ENCODE measurements around the gene CFAP410.

DNA sequence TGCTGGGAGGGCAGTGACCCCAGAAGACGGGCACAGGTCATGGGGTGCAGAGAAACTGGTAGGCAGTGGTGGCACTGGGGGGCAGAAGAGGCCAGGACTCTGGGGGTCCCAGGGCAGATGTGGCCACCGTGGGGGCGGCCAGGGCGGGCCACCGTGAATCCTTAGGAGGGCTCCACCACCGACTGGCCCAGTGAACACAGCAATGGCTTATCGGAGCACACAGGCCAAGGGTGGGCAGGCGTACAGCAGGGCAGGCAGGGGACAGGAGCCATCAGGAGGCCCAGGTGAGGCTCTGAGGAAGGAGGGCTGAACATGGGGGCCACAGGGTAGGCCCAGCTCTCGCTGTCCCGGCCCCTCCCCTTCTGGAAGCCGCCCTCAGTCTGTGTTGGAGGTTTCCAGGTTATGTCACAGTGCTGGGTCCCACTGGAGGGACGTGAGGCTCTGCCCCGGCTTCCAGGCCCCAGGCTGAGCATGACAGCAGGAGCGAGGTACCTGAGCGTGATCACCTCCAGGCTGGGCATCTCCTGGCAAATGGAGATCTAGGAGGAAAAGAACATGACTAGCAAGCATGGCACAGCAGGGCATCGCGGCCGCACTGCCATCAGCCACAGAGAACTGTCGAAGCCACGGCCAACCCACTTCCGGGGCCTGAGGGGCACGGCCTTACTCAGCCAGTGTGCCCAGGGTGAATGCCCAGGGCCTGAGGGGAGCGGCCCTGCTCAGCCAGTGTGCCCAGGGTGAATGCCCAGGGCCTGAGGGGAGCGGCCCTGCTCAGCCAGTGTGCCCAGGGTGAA, 3.7 kb downstream of the CFAP410 start:
- TF ChIP-seq, protein P1, sequence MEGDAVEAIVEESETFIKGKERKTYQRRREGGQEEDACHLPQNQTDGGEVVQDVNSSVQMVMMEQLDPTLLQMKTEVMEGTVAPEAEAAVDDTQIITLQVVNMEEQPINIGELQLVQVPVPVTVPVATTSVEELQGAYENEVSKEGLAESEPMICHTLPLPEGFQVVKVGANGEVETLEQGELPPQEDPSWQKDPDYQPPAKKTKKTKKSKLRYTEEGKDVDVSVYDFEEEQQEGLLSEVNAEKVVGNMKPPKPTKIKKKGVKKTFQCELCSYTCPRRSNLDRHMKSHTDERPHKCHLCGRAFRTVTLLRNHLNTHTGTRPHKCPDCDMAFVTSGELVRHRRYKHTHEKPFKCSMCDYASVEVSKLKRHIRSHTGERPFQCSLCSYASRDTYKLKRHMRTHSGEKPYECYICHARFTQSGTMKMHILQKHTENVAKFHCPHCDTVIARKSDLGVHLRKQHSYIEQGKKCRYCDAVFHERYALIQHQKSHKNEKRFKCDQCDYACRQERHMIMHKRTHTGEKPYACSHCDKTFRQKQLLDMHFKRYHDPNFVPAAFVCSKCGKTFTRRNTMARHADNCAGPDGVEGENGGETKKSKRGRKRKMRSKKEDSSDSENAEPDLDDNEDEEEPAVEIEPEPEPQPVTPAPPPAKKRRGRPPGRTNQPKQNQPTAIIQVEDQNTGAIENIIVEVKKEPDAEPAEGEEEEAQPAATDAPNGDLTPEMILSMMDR (IDR thresholded peaks at IDR 0.05) = no peak
- TF ChIP-seq ATF1 (CRISPR knock-in tag; IDR thresholded peaks at IDR 0.05) = no peak
- TF ChIP-seq, protein P2, sequence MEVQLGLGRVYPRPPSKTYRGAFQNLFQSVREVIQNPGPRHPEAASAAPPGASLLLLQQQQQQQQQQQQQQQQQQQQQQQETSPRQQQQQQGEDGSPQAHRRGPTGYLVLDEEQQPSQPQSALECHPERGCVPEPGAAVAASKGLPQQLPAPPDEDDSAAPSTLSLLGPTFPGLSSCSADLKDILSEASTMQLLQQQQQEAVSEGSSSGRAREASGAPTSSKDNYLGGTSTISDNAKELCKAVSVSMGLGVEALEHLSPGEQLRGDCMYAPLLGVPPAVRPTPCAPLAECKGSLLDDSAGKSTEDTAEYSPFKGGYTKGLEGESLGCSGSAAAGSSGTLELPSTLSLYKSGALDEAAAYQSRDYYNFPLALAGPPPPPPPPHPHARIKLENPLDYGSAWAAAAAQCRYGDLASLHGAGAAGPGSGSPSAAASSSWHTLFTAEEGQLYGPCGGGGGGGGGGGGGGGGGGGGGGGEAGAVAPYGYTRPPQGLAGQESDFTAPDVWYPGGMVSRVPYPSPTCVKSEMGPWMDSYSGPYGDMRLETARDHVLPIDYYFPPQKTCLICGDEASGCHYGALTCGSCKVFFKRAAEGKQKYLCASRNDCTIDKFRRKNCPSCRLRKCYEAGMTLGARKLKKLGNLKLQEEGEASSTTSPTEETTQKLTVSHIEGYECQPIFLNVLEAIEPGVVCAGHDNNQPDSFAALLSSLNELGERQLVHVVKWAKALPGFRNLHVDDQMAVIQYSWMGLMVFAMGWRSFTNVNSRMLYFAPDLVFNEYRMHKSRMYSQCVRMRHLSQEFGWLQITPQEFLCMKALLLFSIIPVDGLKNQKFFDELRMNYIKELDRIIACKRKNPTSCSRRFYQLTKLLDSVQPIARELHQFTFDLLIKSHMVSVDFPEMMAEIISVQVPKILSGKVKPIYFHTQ (CRISPR knock-in tag; IDR thresholded peaks at IDR 0.05) = no peak
- TF ChIP-seq ESRRA (CRISPR knock-in tag; IDR thresholded peaks at IDR 0.05; ENCODE audit: borderline replicate concordance) = no peak
- TF ChIP-seq, protein P3, sequence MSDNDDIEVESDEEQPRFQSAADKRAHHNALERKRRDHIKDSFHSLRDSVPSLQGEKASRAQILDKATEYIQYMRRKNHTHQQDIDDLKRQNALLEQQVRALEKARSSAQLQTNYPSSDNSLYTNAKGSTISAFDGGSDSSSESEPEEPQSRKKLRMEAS (CRISPR knock-in tag; IDR thresholded peaks at IDR 0.05) = no peak
